ENCODE results near the gene IGFBP3. TPM values are rescaled to one million over a fixed set of nuclear protein-coding genes. Genes with fewer than 3 reads are reported as not detected.

The IGFBP3 gene, protein sequence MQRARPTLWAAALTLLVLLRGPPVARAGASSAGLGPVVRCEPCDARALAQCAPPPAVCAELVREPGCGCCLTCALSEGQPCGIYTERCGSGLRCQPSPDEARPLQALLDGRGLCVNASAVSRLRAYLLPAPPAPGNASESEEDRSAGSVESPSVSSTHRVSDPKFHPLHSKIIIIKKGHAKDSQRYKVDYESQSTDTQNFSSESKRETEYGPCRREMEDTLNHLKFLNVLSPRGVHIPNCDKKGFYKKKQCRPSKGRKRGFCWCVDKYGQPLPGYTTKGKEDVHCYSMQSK
- 10 to 100 TPM; 27.0 to 41.5 (median 40.6) TPM for total RNA-seq
- long read RNA-seq, donor 1, transcript IGFBP3-201 (5 exons, 2,262 nt): major isoform, 34 of 36 reads
- long read RNA-seq, donor 1, partial matches to known transcripts: 1 of 36 reads
- long read RNA-seq, donor 1, other reads (novel, unspliced or antisense): 0 of 36 reads
- long read RNA-seq, donor 2, transcript IGFBP3-201 (5 exons, 2,262 nt): major isoform, 16 of 17 reads
- long read RNA-seq, donor 2, partial matches to known transcripts: 1 of 17 reads
- long read RNA-seq, donor 2, other reads (novel, unspliced or antisense): 0 of 17 reads

DNA sequence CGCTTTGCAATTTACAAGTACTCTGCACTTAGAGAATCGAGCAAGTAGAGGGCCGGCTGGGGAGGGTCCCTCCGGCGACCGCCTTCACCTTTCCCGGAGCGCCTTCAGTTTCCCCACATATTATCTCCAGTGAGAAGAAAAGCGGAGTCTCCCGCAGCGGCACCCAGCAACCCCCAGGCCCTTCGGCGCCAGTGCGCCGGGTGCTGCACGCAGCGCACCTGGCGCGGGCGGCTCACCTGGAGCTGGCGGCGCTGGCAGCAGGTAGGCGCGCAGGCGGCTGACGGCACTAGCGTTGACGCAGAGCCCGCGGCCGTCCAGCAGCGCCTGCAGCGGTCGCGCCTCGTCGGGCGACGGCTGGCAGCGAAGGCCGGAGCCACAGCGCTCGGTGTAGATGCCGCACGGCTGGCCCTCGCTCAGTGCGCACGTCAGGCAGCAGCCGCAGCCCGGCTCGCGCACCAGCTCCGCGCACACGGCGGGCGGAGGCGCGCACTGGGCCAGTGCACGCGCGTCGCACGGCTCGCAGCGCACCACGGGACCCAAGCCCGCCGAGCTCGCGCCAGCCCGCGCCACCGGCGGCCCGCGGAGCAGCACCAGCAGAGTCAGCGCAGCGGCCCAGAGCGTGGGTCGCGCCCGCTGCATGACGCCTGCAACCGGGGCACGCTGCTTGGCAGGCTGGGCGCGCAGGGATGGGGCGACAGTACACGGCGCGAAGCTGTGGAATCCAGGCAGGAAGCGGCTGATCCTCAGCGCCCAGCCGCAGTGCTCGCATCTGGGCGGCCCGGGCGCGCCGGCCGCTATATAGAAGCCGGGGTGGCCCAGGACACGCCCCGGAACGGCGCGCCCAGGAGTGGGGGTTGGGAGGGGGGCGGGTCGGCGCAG, at the start of gene IGFBP3:
Gene IGFBP3 (minus strand): TSS at position 771 of the 879 bp plus-strand sequence. CDS start 132 bp downstream, at position 639.
- no peak within 1 kb of the TSS for H3K4me3 ChIP-seq
- TF ChIP-seq CTCF (IDR thresholded peaks at IDR 0.05): no peak
- DNase-seq: peak in 2 of 3 donors; percentile 15 to 48
- intact Hi-C loops (cut with DNase I, micrococcal nuclease): loop anchor here (5.0 to 10.0 kb wide), 2 partner anchors 432 to 1164 kb away; no protein-coding TSS in a partner anchor
- no peaks in the 10 kb centered on the region for H3K36me3 ChIP-seq (ENCODE audit: low read depth)
- peak; percentile 74 for ATAC-seq
- H3K4me1 ChIP-seq (ENCODE audit: low read depth): no peaks in the 10 kb centered on the region
- no peaks in the 10 kb centered on the region for H3K9me3 ChIP-seq

DNA sequence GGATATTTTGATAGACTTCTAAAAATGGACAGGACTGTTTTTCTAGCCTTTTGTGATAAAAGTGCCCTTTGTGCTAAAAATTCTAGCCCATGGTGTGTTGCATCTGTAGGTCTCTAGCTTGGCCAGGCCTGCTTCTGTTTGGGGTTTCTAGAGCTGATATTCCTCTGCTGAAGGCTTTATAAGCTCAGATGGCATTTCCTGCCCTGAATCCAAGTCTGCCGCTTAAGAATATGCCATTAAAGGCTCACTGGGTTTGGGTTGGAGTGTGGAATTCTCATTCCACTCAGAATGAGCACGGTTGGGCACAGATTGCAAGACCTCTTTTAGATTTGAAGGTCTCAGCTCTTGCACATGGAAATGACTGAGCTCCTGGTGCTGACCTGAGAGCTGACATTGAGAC, 49.4 kb upstream of the IGFBP3 start:
- DNase-seq: no peak
- Histone ChIP-seq H3K4me1 (ENCODE audit: low read depth) (no peaks in the 10 kb centered on the region), H3K9me3 (no peaks in the 10 kb centered on the region), H3K36me3 (ENCODE audit: low read depth) (no peaks in the 10 kb centered on the region), H3K4me3 (no peak overlapping the region)
- intact Hi-C loops (cut with DNase I, micrococcal nuclease): no loop called here
- no peak for TF ChIP-seq CTCF (IDR thresholded peaks at IDR 0.05)
- no peak for ATAC-seq

- ATAC-seq (no peak), DNase-seq (no peak)
- Histone ChIP-seq H3K36me3 (ENCODE audit: low read depth) (no peaks in the 10 kb centered on the region), H3K9me3 (no peaks in the 10 kb centered on the region), H3K4me3 (no peak overlapping the region), H3K4me1 (ENCODE audit: low read depth) (no peaks in the 10 kb centered on the region)
- intact Hi-C loops (cut with DNase I, micrococcal nuclease): no loop called here
- no peak for TF ChIP-seq CTCF (IDR thresholded peaks at IDR 0.05)
Observed at GRCh38 chr7:45969940-45970339, 48.9 kb upstream of the IGFBP3 start.

DNA sequence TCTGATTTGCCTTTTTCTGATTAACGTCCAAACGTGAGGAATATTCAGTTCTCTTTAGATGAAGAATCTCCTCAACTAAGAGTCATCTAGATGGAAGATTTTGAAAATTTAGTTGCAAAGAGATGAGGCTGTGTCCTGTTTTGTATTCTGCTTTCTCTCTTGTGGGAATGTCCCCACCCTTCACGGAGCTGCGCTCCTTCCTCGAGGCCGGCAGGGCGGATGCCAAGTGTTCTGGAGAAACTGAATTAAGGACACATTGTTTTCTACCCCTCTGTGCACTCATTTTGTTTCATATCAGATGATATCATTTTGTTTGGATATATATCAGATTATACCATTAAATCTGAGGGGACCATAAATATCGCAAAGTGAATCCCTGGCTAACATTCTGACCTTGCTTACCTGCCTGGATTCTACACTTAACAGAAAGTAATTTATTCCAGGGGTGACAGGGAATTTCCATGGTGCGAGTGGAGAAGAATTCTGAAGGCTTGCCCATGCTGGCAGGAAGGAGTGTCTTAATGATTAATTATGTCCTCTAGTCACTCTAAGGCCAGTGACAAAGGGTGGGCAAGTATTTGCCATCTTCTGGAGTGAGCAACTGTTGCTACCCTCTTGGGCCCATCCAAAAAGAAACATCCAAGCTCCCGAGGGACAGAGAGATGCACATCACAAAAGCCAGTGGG, 47.9 kb upstream of the IGFBP3 start:
- no peak for TF ChIP-seq CTCF (IDR thresholded peaks at IDR 0.05)
- intact Hi-C loops (cut with DNase I, micrococcal nuclease): no loop called here
- no peak overlapping the region for H3K4me3 ChIP-seq
- no peaks in the 10 kb centered on the region for H3K9me3 ChIP-seq
- H3K4me1 ChIP-seq (ENCODE audit: low read depth): no peaks in the 10 kb centered on the region
- no peak for DNase-seq
- ATAC-seq: no peak
- no peaks in the 10 kb centered on the region for H3K36me3 ChIP-seq (ENCODE audit: low read depth)

- DNase-seq: no peak
- no peak overlapping the region for H3K4me3 ChIP-seq
- H3K4me1 ChIP-seq (ENCODE audit: low read depth): no peaks in the 10 kb centered on the region
- H3K9me3 ChIP-seq: no peaks in the 10 kb centered on the region
- intact Hi-C loops (cut with DNase I, micrococcal nuclease): no loop called here
- TF ChIP-seq CTCF (IDR thresholded peaks at IDR 0.05): no peak
- ATAC-seq: no peak
- no peaks in the 10 kb centered on the region for H3K36me3 ChIP-seq (ENCODE audit: low read depth)
Observed at GRCh38 chr7:45968312-45968711, 47.2 kb upstream of the IGFBP3 start.
